Measurements from ENCODE around the gene MPPED1.
A peak's percentile ranks its signal among the peaks of the same experiment; 100 is the strongest.

The MPPED1 gene

GRCh38 chr22:43385770-43386641 is 25.8 kb upstream of the MPPED1 start:
- H3K9me3 Mint-ChIP-seq: no peaks in the 10 kb centered on the region
- ATAC-seq (replicated peaks) (peak; percentile 77), DNase-seq (peak; percentile 56 to 71 (median 62))
- H3K4me3 Mint-ChIP-seq: no peak overlapping the region
- peaks cover 11% of the 10 kb centered on the region in 2 donors for H3K4me1 Mint-ChIP-seq (ENCODE audit: low read depth in 2 of 2)
- peaks cover 26 to 59% of the 10 kb centered on the region in 2 donors for H3K27me3 Mint-ChIP-seq
- H3K27ac Mint-ChIP-seq: no peak overlapping the region
- H3K36me3 Mint-ChIP-seq (ENCODE audit: insufficient read depth): peaks cover under 1% of the 10 kb centered on the region

GRCh38 chr22:43387815-43388214 is 24.0 kb upstream of the MPPED1 start:
- H3K36me3 Mint-ChIP-seq (ENCODE audit: insufficient read depth): no peaks in the 10 kb centered on the region
- ATAC-seq (replicated peaks) (no peak), DNase-seq (no peak)
- H3K27ac Mint-ChIP-seq: no peak overlapping the region
- H3K9me3 Mint-ChIP-seq: no peaks in the 10 kb centered on the region
- peaks cover 1 to 11% of the 10 kb centered on the region in 2 donors for H3K4me1 Mint-ChIP-seq (ENCODE audit: low read depth in 2 of 2)
- H3K4me3 Mint-ChIP-seq: no peak overlapping the region
- peaks cover 11 to 42% of the 10 kb centered on the region in 2 donors for H3K27me3 Mint-ChIP-seq

- H3K4me1 Mint-ChIP-seq (ENCODE audit: low read depth in 2 of 2): peaks cover 1 to 11% of the 10 kb centered on the region in 2 donors
- DNase-seq (peak; percentile 70 to 78 (median 76)), ATAC-seq (replicated peaks) (peak; percentile 65)
- no peak overlapping the region for H3K27ac Mint-ChIP-seq
- H3K27me3 Mint-ChIP-seq: peaks cover 11 to 45% of the 10 kb centered on the region in 2 donors
- H3K4me3 Mint-ChIP-seq: no peak overlapping the region
- H3K9me3 Mint-ChIP-seq: no peaks in the 10 kb centered on the region
- H3K36me3 Mint-ChIP-seq (ENCODE audit: insufficient read depth): no peaks in the 10 kb centered on the region
These were observed 23.4 kb upstream of the MPPED1 start for GRCh38 chr22:43388420-43388851.

DNA sequence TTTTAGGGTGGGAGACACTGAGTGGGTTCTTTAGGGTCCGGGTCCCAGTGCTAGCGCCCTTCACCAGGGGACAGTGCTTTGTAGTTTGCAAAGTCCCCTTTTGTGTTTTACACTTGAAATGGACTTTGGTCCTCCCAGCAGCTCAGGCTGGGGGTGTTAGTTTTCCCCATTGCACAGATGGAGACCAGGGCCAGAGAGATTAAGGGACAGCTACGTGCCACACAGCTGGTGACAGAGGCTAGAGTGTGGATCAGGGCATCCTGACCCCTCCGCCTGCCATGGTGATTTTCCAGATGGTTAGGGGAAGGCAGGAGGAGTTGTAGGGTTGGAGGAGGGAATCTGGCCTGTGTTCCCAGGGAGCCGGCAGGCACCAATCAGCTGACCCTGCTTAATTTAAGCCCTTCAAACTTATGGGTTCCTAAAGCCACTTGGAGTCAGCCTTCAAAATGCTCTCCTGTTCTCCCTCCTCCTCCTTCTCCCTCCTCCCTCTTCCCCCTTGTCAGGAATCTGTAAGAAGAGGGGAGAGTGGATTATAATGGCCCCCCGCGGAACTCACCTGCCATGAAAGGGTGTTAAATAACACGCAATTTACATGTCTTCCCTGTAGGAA is 22.5 kb upstream of the MPPED1 start:
- Mint-ChIP-seq H3K27me3 (peaks cover 11 to 54% of the 10 kb centered on the region in 2 donors), H3K36me3 (ENCODE audit: insufficient read depth) (no peaks in the 10 kb centered on the region), H3K4me3 (no peak overlapping the region), H3K4me1 (ENCODE audit: low read depth in 2 of 2) (peaks cover 1 to 11% of the 10 kb centered on the region in 2 donors), H3K9me3 (no peaks in the 10 kb centered on the region), H3K27ac (no peak overlapping the region)
- DNase-seq (no peak), ATAC-seq (replicated peaks) (no peak)

GRCh38 chr22:43390166-43390565 is 21.6 kb upstream of the MPPED1 start:
- no peak for ATAC-seq (replicated peaks)
- Mint-ChIP-seq H3K27ac (no peak overlapping the region), H3K4me3 (no peak overlapping the region), H3K9me3 (no peaks in the 10 kb centered on the region), H3K4me1 (ENCODE audit: low read depth in 2 of 2) (peaks cover 1 to 11% of the 10 kb centered on the region in 2 donors), H3K27me3 (peaks cover 11 to 49% of the 10 kb centered on the region in 2 donors), H3K36me3 (ENCODE audit: insufficient read depth) (no peaks in the 10 kb centered on the region)
- DNase-seq: no peak

- DNase-seq (no peak), ATAC-seq (replicated peaks) (no peak)
- H3K9me3 Mint-ChIP-seq: no peaks in the 10 kb centered on the region
- no peaks in the 10 kb centered on the region for H3K36me3 Mint-ChIP-seq (ENCODE audit: insufficient read depth)
- peaks cover 11 to 49% of the 10 kb centered on the region in 2 donors for H3K27me3 Mint-ChIP-seq
- no peak overlapping the region for H3K27ac Mint-ChIP-seq
- peaks cover 1 to 7% of the 10 kb centered on the region in 2 donors for H3K4me1 Mint-ChIP-seq (ENCODE audit: low read depth in 2 of 2)
- no peak overlapping the region for H3K4me3 Mint-ChIP-seq
These were observed 20.9 kb upstream of the MPPED1 start for GRCh38 chr22:43390872-43391271.

DNA sequence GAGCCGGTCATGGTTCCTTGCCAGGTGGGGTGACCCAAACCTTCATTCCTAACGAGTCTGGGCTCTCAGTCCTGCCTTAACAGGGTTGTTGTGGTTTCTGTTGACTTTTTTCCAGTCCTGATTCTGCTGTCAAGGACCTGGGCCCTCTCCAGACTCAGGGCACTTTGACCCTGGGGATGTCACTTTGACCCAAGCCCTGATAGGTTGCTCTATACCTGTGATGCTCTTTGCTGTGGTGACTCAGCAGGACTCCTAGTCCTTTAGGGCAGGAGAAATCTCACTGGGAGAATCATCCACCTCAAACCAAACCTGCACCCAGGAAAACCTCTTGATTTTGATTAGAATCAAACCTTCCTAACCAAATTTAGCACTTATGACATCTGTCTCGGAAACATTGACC is 20.5 kb upstream of the MPPED1 start:
- no peaks in the 10 kb centered on the region for H3K9me3 Mint-ChIP-seq
- ATAC-seq (replicated peaks) (no peak), DNase-seq (no peak)
- H3K4me1 Mint-ChIP-seq (ENCODE audit: low read depth in 2 of 2): peaks cover 1 to 7% of the 10 kb centered on the region in 2 donors
- peaks cover 10 to 47% of the 10 kb centered on the region in 2 donors for H3K27me3 Mint-ChIP-seq
- no peak overlapping the region for H3K4me3 Mint-ChIP-seq
- no peak overlapping the region for H3K27ac Mint-ChIP-seq
- no peaks in the 10 kb centered on the region for H3K36me3 Mint-ChIP-seq (ENCODE audit: insufficient read depth)

DNA sequence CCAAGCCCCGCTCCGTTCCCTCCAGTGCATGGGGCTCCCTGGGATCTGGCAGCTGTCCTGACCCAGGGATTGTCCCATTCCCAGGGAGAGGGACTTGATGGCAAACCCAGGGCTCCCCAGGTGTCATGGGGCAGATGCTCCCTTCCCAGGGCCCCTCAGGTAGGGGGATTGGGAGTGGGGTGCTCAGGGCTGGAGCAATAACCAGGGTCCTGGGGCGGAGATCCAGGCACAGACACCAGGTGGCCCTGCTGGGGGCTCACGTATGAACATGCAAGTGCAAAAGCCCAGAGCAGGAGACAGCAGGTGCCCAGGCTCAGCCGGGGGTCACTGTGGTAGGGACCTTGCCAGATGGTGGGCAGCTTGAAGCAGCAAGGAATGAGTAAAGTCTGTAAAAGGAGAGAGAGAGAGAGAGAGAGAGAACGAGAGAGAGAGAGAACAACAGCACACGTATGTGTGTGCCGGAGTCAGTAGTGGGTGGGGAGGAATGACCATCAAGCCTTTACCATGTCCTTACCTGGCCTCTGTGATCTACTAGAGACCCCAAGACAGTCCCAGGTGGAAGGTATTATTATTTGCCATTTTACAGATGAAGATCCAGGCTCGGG is 19.3 kb upstream of the MPPED1 start:
- DNase-seq: no peak
- H3K4me3 Mint-ChIP-seq: no peak overlapping the region
- peaks cover 1 to 7% of the 10 kb centered on the region in 2 donors for H3K4me1 Mint-ChIP-seq (ENCODE audit: low read depth in 2 of 2)
- no peak for ATAC-seq (replicated peaks)
- H3K9me3 Mint-ChIP-seq: no peaks in the 10 kb centered on the region
- no peaks in the 10 kb centered on the region for H3K36me3 Mint-ChIP-seq (ENCODE audit: insufficient read depth)
- H3K27ac Mint-ChIP-seq: no peak overlapping the region
- H3K27me3 Mint-ChIP-seq: peaks cover 11 to 47% of the 10 kb centered on the region in 2 donors

GRCh38 chr22:43393132-43393843 is 18.5 kb upstream of the MPPED1 start:
- no peaks in the 10 kb centered on the region for H3K9me3 Mint-ChIP-seq
- peaks cover 1 to 3% of the 10 kb centered on the region in 2 donors for H3K4me1 Mint-ChIP-seq (ENCODE audit: low read depth in 2 of 2)
- no peak overlapping the region for H3K27ac Mint-ChIP-seq
- no peaks in the 10 kb centered on the region for H3K36me3 Mint-ChIP-seq (ENCODE audit: insufficient read depth)
- no peak for ATAC-seq (replicated peaks)
- DNase-seq: no peak
- H3K4me3 Mint-ChIP-seq: no peak overlapping the region
- peaks cover 18 to 47% of the 10 kb centered on the region in 2 donors for H3K27me3 Mint-ChIP-seq

- no peaks in the 10 kb centered on the region for H3K36me3 Mint-ChIP-seq (ENCODE audit: insufficient read depth)
- no peaks in the 10 kb centered on the region for H3K9me3 Mint-ChIP-seq
- DNase-seq: no peak
- H3K4me3 Mint-ChIP-seq: no peak overlapping the region
- no peak overlapping the region for H3K27ac Mint-ChIP-seq
- H3K27me3 Mint-ChIP-seq: peaks cover 25 to 50% of the 10 kb centered on the region in 2 donors
- no peaks in the 10 kb centered on the region for H3K4me1 Mint-ChIP-seq (ENCODE audit: low read depth in 2 of 2)
- ATAC-seq (replicated peaks): no peak
These were observed 17.9 kb upstream of the MPPED1 start for GRCh38 chr22:43393844-43394474.

GRCh38 chr22:43395086-43395695 is 16.6 kb upstream of the MPPED1 start:
- Mint-ChIP-seq H3K9me3 (no peaks in the 10 kb centered on the region), H3K27ac (no peak overlapping the region), H3K36me3 (ENCODE audit: insufficient read depth) (no peaks in the 10 kb centered on the region), H3K27me3 (peaks cover 30 to 57% of the 10 kb centered on the region in 2 donors), H3K4me3 (no peak overlapping the region), H3K4me1 (ENCODE audit: low read depth in 2 of 2) (no peaks in the 10 kb centered on the region)
- no peak for DNase-seq
- ATAC-seq (replicated peaks): no peak

DNA sequence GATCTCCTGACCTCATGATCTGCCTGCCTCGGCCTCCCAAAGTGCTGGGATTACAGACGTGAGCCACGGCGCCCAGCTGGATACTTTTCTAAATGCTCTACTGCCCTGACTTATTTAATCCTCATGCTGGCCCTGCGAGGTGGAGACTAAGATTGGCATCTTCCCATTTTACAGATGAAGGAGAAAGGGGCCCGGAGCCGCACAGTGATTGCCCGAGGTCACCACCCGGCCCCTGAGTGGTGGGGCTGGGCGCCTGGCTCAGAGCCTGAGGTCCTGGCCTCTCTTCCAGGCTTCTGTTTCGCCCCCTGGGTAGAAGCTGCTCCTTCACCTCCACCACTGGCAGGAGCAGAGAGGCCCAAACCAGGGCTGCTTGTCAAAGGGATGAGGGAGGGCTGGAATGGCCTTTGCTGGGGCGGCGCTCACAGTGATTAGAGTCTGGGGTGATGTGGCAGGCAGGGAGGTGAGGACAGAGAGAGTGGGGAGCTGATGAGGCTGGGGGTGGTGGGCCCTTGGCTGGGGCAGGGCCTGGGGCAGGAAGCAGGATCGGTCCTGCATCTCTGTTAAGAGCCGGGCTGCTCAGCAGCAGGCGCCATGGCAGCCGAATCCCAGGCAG is 15.4 kb upstream of the MPPED1 start:
- no peak for ATAC-seq (replicated peaks)
- H3K4me1 Mint-ChIP-seq (ENCODE audit: low read depth in 2 of 2): no peaks in the 10 kb centered on the region
- no peaks in the 10 kb centered on the region for H3K9me3 Mint-ChIP-seq
- H3K36me3 Mint-ChIP-seq (ENCODE audit: insufficient read depth): no peaks in the 10 kb centered on the region
- no peak for DNase-seq
- H3K27me3 Mint-ChIP-seq: peaks cover 39 to 69% of the 10 kb centered on the region in 2 donors
- no peak overlapping the region for H3K27ac Mint-ChIP-seq
- no peak overlapping the region for H3K4me3 Mint-ChIP-seq

All from effector memory CD8-positive, alpha-beta T cell (primary cell).